GM23338 (cell line): Measurements from ENCODE around the gene POLE. TPM values are rescaled to one million over a fixed set of nuclear protein-coding genes. Genes with fewer than 3 reads are reported as not detected.

Experiments
- ATAC-seq: fragments of 200-7000 bp; cut with Tn5 transposase; 3 replicates; pipeline ENCODE4 v1.9.1; 2020
- DNase-seq: peaks from one replicate; pipeline ENCODE4 v3.0.0-alpha.2; 2015; ENCODE audit warnings: low spot score
- H2AFZ ChIP-seq: fragments of 200-600 bp; sonication (generic); 2 replicates; pipeline ENCODE4 v1.8.0; 2016; ENCODE audit warnings: antibody characterized with exemption, mild to moderate bottlenecking, moderate library complexity
- H3F3A ChIP-seq: fragments of 200-600 bp; sonication (generic); replicated peaks from 2 replicates; pipeline ENCODE4 v1.8.0; 2017; ENCODE audit warnings: antibody characterized with exemption, mixed run types, low read depth
- H3K27ac ChIP-seq: fragments of 200-600 bp; sonication (generic); 2 replicates; pipeline ENCODE4 v1.6.1; 2016; ENCODE audit warnings: low read depth
- H3K27me3 ChIP-seq: fragments of 200-600 bp; sonication (generic); 2 replicates; pipeline ENCODE4 v1.8.0; 2016; ENCODE audit warnings: mild to moderate bottlenecking, mixed run types, moderate library complexity; ENCODE audit not compliant: insufficient read depth
- H3K36me3 ChIP-seq: fragments of 200-600 bp; sonication (generic); 2 replicates; pipeline ENCODE4 v1.8.0; 2016; ENCODE audit warnings: mild to moderate bottlenecking; ENCODE audit not compliant: insufficient read depth
- H3K4me1 ChIP-seq: fragments of 200-600 bp; sonication (generic); 2 replicates; pipeline ENCODE4 v1.8.0; 2016; ENCODE audit warnings: mild to moderate bottlenecking, moderate library complexity; ENCODE audit not compliant: insufficient read depth
- H3K4me2 ChIP-seq: fragments of 200-600 bp; sonication (generic); 2 replicates; pipeline ENCODE4 v1.7.1; 2017; ENCODE audit warnings: mixed run types
- H3K4me3 ChIP-seq: fragments of 200-600 bp; sonication (generic); 2 replicates; pipeline ENCODE4 v1.6.1; 2016; ENCODE audit warnings: mixed run types
- H3K79me2 ChIP-seq: fragments of 200-600 bp; sonication (generic); replicated peaks from 2 replicates; pipeline ENCODE4 v1.8.0; 2017; ENCODE audit warnings: mild to moderate bottlenecking; ENCODE audit not compliant: insufficient read depth
- H3K9me2 ChIP-seq: fragments of 200-600 bp; sonication (generic); 2 replicates; pipeline ENCODE4 v1.8.0; 2017; ENCODE audit not compliant: insufficient read depth
- H4K20me1 ChIP-seq: fragments of 200-600 bp; sonication (generic); replicated peaks from 2 replicates; pipeline ENCODE4 v1.8.0; 2017; ENCODE audit warnings: mild to moderate bottlenecking; ENCODE audit not compliant: insufficient read depth
- H3K27ac Mint-ChIP-seq: 2 replicates; pipeline ENCODE4 v1.8.0; 2020; ENCODE audit warnings: inconsistent platforms, mild to moderate bottlenecking, moderate library complexity, mixed read lengths
- H3K27me3 Mint-ChIP-seq: 3 replicates; pipeline ENCODE4 v1.8.0; 2022; ENCODE audit warnings: low read depth, mild to moderate bottlenecking, moderate library complexity, mixed read lengths, inconsistent platforms; ENCODE audit not compliant: insufficient read depth, poor library complexity
- H3K36me3 Mint-ChIP-seq: 3 replicates; pipeline ENCODE4 v1.8.0; 2021; ENCODE audit warnings: low read depth, mild to moderate bottlenecking, inconsistent platforms, moderate library complexity, mixed read lengths
- H3K4me1 Mint-ChIP-seq: 3 replicates; pipeline ENCODE4 v1.8.0; 2020; ENCODE audit warnings: mild to moderate bottlenecking, inconsistent platforms, mixed read lengths
- H3K4me3 Mint-ChIP-seq: 3 replicates; pipeline ENCODE4 v1.8.0; 2021; ENCODE audit warnings: moderate library complexity, mild to moderate bottlenecking, inconsistent platforms, mixed read lengths
- H3K9me3 Mint-ChIP-seq: 3 replicates; pipeline ENCODE4 v1.8.0; 2020; ENCODE audit warnings: moderate library complexity, mild to moderate bottlenecking, inconsistent platforms, mixed read lengths
- CREB1 ChIP-seq: fragments of 250-450 bp; sonication (Bioruptor Pico); IDR thresholded peaks from 2 replicates; pipeline ENCODE4 v1.5.0; 2020; ENCODE audit warnings: low read depth, mild to moderate bottlenecking, moderate library complexity
- CTCF ChIP-seq, 2 experiments: fragments of 200-600 bp in 1 of 2; sonication (generic) in 1 of 2; conservative IDR thresholded peaks; 2 replicates each; pipeline versions ENCODE4 v1.5.1 to v1.6.1; 2016 to 2017; ENCODE audit warnings: antibody characterized with exemption in 2 of 2, low read depth in 2 of 2, mild to moderate bottlenecking in 2 of 2, moderate library complexity in 1 of 2
- EZH2 ChIP-seq: fragments of 200-600 bp; sonication (generic); IDR thresholded peaks from one replicate; pipeline ENCODE4 v1.8.0; 2017; ENCODE audit warnings: antibody characterized with exemption, mild to moderate bottlenecking, low read depth; ENCODE audit not compliant: unreplicated experiment
- EZH2phosphoT487 ChIP-seq: fragments of 200-600 bp; sonication (generic); IDR thresholded peaks from one replicate; pipeline ENCODE4 v1.8.1; 2018; ENCODE audit warnings: antibody characterized with exemption; ENCODE audit not compliant: unreplicated experiment
- JUNB ChIP-seq: IDR thresholded peaks from one replicate; pipeline ENCODE4 v1.6.1; 2016; ENCODE audit warnings: antibody characterized with exemption; ENCODE audit not compliant: unreplicated experiment
- NANOG ChIP-seq: IDR thresholded peaks from 2 replicates; pipeline ENCODE4 v1.6.1; 2016; ENCODE audit warnings: antibody characterized with exemption, borderline replicate concordance
- POLR2AphosphoS5 ChIP-seq: IDR thresholded peaks from 2 replicates; pipeline ENCODE4 v1.6.1; 2016; ENCODE audit warnings: antibody characterized with exemption, low read depth
- REST ChIP-seq: IDR thresholded peaks from one replicate; pipeline ENCODE4 v1.6.1; 2018; ENCODE audit warnings: antibody characterized with exemption; ENCODE audit not compliant: unreplicated experiment
- STAT1 ChIP-seq: IDR thresholded peaks from one replicate; pipeline ENCODE4 v1.6.1; 2016; ENCODE audit warnings: antibody characterized with exemption; ENCODE audit not compliant: unreplicated experiment
- ZNF114 ChIP-seq: fragments of 250-450 bp; sonication (Bioruptor Pico); IDR thresholded peaks from 2 replicates; pipeline ENCODE4 v1.5.0; 2020; ENCODE audit warnings: mild to moderate bottlenecking, moderate library complexity
- ZNF331 ChIP-seq: fragments of 250-450 bp; sonication (Bioruptor Pico); IDR thresholded peaks from 2 replicates; pipeline ENCODE4 v1.5.0; 2020; ENCODE audit warnings: low read depth, mild to moderate bottlenecking, moderate library complexity
- ZNF462 ChIP-seq: fragments of 250-450 bp; sonication (Bioruptor Pico); IDR thresholded peaks from 2 replicates; pipeline ENCODE4 v1.5.0; 2020; ENCODE audit warnings: mild to moderate bottlenecking, moderate library complexity
- polyA plus RNA-seq: library from polyadenylated mRNA; unstranded; fragments of >200 nt; fragmentation: Nextera tagmentation; extraction: Ambion mirVana; gene quantifications from 2 replicates; pipeline ENCODE4 v1.2.1, GENCODE V29; 2016
- total RNA-seq: library from RNA; depleted of rRNA; stranded (reverse); fragments of >200 nt; shearing (Covaris generic); gene quantifications from 2 replicates; pipeline ENCODE4 v1.2.3, GENCODE V29; 2014
- TF ChIP-seq, protein P1 (sequence below): IDR thresholded peaks from 2 replicates; pipeline ENCODE4 v1.6.1; 2016; ENCODE audit warnings: antibody characterized with exemption

The POLE gene
- total and polyA plus RNA-seq, 2 experiments from 2014 or later: 33.6 to 125 TPM

DNA sequence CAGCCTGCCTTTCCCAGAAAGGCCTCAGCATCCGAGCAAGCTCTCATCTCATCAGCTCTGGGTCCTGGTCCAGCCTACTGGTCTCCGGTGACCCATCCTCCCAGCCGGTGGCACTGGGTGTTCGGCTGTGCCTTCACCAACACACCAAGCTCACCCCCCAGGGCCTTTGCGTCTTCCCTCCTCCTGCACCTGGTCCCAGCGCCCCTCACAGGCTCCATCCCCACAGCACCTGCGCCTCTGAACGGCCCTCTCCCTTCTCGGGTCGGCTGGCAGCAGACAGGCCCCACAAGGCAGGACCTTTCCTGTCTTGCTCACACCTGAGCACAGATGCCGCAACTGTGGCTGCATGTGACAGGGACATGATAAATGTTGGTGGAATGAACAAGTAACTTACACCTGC, 55.5 kb downstream of the POLE start:
- Mint-ChIP-seq H3K27ac (no peak overlapping the region), H3K36me3 (peaks cover 87% of the 10 kb centered on the region), H3K27me3 (peaks cover 12% of the 10 kb centered on the region), H3K9me3 (no peaks in the 10 kb centered on the region; the same call in 2 of the 3 replicates), H3K4me3 (no peak overlapping the region), H3K4me1 (no peaks in the 10 kb centered on the region)
- H3K36me3 ChIP-seq: peaks cover 34% of the 10 kb centered on the region
- TF ChIP-seq NANOG (no peak), REST (no peak), POLR2AphosphoS5 (no peak), CTCF (conservative IDR thresholded peaks at IDR 0.05; ENCODE audit: low read depth in 2 of 2) (no peak), CREB1 (no peak), EZH2phosphoT487 (no peak), ZNF114 (no peak), JUNB (no peak), ZNF462 (CRISPR knock-in tag) (no peak), STAT1 (no peak), EZH2 (no peak), ZNF331 (no peak)
- TF ChIP-seq, protein P1, sequence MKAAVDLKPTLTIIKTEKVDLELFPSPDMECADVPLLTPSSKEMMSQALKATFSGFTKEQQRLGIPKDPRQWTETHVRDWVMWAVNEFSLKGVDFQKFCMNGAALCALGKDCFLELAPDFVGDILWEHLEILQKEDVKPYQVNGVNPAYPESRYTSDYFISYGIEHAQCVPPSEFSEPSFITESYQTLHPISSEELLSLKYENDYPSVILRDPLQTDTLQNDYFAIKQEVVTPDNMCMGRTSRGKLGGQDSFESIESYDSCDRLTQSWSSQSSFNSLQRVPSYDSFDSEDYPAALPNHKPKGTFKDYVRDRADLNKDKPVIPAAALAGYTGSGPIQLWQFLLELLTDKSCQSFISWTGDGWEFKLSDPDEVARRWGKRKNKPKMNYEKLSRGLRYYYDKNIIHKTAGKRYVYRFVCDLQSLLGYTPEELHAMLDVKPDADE: no peak
- no peak overlapping the region for H3K27ac ChIP-seq
- DNase-seq (no peak), ATAC-seq (no peak)
- H3K27me3 ChIP-seq: no peaks in the 10 kb centered on the region
- H3F3A ChIP-seq: 0 out of 2 replicates have a peak, but pooled peaks cover 4% of the 10 kb centered on the region
- H3K4me3 ChIP-seq: no peak overlapping the region
- no peaks in the 10 kb centered on the region for H3K79me2 ChIP-seq
- H3K9me2 ChIP-seq: no peaks in the 10 kb centered on the region
- no peaks in the 10 kb centered on the region for H3K4me1 ChIP-seq
- no peak overlapping the region for H2AFZ ChIP-seq
- no peak overlapping the region for H3K4me2 ChIP-seq
- peaks cover 24% of the 10 kb centered on the region for H4K20me1 ChIP-seq
